ENCODE measurements around the gene ZNF839.
"Not testable (repeated sequence)": the region's sequence is repeated elsewhere in the genome, so short reads cannot be mapped to it uniquely, and the experiment has no call there.

ZNF839 gene

DNA sequence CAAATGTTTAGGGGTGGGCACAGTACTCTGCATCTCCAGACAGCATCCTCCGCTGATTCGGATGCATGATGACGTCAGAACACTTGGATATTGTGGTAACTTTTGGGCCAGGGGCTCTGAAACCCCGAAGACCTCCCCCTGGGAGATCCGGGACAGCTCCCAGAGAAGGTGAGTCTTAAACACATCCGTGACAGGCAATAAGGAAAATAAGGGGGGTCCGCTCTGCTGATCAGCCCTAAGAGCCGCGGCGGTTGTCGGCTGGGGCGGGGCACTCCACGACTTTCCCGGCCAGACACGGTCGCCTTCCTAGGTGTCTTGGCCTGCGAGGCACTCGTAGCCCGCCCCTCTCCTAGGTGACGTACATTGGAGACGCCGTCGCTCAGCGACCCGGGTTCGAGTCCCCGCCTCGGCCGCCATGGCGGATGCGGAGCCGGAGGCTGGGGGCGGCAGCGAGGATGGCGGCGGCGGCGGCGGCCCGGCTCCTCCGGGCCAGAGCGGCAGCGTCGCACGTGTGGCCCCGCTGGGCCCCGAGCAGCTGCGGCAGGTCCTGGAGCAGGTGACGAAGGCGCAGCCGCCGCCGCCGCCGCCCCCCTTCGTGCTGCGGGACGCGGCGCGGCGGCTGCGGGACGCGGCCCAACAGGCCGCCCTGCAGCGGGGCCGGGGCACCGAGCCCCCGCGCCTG lies at the start of gene ZNF839:
ZNF839 (plus strand) TSS at position 396 of the 682 bp plus-strand sequence; CDS start at position 416, 20 bp downstream.
- peak; percentile 91 for DNase-seq (ENCODE audit: low read depth)

DNA sequence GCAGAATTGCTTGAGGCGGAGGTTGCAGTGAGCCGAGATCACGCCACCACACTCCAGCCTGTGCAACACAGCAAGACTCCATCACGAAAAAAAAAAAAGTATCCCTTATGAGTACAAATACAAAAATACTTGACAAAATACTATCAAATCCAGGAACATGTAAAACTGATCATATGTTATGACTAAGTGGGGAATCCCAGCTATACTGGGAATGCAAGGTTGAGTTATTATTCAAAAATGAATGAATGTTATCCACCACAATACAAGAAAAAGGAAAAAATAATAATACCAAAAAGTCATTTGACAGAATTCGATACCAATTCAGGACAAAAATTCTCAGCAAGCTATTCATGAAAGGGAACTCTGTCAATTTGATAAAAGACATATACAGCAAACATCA lies 47.2 kb upstream of the ZNF839 start:
- DNase-seq (ENCODE audit: low read depth): peak; percentile 63

DNA sequence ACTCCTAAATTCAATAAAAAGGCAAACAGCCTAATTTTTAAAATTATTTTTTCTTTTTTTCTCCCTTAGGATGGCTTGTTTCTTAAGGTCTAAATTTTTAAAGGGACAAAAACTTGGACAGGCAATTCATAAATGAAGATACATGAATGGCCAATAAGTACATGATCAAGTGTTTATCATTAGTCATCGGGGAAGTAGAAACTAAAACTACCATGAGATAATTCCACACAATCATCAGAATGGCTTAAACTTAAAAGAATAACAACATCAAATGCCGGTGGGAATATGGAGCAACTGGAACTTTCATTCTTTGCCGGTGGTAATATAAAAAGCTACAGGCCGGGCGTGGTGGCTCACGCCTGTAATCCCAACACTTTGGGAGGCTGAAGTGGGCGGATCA lies 43.7 kb upstream of the ZNF839 start:
- DNase-seq (ENCODE audit: low read depth): no peak

DNA sequence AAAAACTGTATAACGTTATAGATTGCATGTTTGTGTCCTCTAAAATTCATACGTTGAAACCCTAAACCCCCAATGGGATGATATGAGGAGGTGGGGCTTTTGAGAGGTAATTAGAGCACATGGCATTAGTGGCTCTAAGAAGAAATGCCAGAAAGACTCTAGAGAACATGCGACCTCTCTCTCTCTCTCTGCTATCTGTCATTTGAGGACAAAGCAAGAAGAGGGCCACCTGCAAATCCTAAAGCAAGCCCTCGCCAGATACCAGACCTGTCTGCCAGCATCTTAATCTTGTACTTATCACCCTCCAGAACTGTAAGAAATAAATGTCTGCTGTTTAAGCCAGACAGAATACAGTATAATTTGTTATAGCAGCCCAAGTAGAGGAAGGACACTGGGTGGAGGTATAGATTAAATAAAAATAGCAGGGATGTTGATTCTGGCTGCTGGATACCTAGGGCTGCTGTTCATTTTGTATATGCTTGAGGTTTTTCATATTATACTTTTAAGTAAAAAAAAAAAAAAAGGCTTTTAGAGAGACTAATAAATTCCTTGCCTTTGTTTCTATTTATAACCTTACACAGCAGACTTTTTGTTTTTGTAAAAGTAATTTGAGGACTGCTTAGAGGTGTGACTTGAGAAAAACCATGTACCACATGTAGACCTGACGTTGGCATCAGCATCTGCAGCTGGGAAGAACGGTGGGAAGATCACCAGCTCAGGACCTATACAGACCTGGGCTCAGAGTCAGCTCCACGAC lies 41.5 kb upstream of the ZNF839 start:
- DNase-seq (ENCODE audit: low read depth): peak; percentile 52

DNA sequence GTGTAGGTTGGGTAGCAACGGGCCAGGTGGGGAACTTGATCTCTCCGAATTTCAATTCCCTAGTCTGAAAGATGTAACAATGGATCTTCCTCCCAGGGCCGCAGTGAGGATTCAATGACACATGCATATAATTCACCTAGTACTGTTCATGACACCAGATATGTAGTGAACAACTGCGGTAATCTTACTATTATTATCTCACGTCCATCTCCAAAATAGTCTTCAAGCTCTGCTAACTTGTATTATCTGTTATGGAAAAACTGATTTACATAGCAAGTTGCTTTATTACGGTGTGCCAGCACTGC lies 41.0 kb upstream of the ZNF839 start:
- DNase-seq (ENCODE audit: low read depth): no peak

DNA sequence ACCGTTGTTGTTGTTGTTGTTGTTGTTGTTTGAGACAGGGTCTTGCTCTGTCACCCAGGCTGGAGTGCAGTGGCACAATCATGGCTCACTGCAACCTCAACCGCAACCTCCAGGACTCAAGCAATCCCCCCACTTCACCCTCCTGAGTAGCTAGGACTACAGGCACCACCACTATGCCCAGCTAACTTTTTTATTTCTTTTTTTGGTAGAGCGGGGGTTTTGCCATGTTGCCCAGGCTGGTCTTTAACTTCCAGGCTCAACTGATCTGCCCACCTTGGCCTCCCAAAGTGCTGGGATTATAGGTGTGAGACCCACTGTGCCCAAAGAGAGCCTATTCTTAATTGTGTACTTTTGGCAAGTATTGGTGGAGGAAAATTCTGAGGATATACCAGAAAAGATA lies 40.3 kb upstream of the ZNF839 start:
- DNase-seq (ENCODE audit: low read depth): no peak

DNA sequence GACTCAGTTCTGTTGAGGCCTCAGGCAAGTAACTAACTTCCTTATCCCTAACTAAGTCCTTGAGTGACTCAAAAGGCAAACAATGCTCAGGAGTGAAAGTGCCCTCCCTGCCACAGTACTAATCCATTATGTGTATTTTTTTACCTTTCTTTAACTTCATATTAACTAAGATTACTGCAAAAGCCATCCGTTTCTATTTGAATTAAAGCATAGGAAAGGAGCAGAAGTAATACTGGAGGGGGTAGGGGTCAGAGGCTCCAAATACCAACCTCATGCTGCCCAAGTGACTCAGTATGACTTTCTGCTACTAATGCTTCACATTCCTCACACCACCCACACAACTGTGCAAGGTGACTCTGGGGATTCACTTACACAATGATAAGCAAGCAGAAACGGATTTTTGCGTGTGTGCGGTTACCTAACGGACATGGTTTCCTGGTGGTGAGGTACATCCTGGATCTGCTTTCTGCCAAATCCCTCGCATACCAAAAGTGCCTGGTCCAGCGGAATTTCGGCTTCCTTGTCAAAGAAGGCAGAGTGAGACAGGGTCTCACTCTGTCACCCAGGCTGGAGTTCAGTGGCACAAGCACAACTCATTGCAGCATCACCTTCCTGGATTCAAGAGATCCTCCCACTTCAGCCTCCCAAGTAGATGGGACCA lies 39.7 kb upstream of the ZNF839 start:
- DNase-seq (ENCODE audit: low read depth): peak; percentile 98

DNA sequence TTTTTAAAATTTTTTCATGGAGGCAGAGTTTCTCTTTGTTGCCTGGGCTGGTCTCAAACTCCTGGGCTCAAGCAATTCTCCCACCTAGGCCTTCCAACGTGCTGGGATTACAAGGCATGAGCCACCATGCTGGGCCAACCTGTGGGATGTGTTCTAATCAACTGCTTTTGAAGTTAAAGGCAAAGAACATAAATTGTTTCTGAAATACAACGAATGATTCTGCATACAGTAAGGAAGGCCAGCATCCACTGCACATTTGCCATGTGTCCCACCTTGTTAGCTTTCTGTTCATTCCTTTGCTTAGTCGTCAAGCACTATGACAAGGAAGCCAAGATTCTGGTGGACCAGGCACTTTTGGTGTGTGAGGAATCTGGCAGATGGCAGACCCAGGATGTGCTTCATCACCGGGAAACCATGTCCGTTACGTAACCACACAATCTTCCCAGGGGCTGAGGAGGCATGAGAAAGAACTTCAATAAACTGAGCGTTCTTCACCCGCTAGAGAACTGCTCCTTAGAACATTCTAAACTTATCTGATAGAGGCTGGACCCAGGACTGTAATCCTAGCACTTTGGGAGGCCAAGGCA lies 39.1 kb upstream of the ZNF839 start:
- DNase-seq (ENCODE audit: low read depth): peak; percentile 100

DNA sequence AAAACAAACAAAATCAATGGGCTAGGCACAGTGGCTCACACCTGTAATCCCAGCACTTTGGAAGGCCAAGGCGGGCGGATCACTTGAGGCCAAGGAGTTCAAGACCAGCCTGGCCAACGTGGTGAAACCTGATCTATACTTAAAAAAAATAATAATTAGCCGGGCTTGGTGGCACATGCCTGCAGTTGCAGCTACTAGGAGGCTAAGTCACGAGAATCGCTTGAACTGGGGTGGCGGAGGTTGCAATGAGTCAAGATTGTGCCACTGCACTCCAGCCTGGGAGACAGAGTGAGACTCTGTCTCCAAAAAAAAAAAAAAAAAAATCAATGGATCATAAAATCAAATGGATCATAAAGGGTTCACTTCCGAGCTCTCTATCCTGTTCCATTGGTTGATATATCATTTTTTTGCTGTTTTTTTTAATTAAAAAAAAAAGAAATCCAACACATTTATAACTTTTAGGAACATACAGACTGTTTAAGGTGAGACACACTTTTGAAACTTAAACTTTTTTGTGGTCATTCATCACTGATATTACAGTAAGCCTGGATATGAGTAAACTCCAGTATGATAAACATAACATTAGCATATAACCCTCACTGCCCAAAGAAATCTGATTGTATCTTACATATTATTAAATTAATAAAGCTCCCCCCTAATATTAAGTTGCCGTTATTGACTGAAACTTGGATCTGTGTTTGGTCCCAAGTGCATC lies 36.6 kb upstream of the ZNF839 start:
- no peak for DNase-seq (ENCODE audit: low read depth)

DNA sequence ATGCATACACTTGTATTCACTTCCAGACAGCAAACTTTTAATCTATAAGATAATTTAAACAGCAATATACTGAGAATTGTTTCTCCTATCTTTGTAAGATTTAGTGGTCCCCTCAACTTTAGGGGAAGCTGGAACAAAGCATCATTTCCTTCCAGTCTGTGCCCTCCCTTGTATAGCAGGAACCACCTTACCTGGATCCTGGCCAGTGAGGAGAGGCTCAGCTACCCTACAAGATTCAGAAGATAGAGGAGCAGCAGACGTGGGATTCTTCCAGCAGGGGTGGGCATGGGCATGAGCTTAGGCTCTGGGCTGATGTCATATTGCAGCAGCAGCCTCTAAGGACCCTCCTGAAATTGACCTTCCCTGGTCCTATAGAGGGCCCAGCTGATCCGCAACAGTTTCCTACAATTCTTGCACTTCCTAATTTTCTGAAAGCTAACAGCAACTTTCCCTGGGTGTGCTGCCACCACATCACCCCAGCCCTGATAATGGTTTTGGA lies 35.9 kb upstream of the ZNF839 start:
- no peak for DNase-seq (ENCODE audit: low read depth)

DNA sequence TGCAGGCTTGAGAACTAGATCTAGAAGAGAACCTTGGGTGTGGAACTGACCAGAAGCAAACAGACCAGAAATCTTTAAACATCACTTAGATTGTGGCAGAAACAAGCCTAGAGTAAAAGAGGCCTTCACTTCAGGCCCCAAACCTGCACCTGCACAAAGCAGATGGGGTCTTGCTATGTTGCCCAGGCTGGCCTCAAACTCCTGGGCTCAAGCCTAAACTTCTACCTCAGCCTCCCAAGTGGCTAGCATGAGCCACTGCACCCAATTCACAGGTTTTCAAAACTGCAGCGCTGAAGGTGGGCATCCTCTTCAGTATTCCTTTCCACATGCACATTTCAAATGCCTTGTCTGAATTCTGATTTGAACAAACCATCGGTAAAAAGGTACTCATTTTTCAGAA lies 34.4 kb upstream of the ZNF839 start:
- no peak for DNase-seq (ENCODE audit: low read depth)

DNA sequence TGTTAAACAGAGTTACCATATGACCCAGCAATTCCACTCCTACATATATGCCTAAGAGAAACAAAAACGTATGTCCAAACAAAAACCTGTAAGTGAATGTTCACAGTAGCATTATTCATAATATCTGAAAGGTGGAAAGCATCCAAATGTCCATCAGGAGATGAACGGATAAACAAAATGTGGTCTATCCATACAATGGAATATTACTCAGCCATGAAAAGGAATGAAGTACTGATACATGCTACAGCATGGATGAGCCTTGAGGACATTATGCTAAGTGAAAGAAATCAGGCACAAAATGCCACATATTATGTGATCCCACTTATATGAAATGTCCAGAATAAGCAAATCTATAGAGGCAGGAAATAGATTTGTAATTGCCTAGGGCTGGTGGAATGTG lies 31.4 kb upstream of the ZNF839 start:
- DNase-seq (ENCODE audit: low read depth): no peak

DNA sequence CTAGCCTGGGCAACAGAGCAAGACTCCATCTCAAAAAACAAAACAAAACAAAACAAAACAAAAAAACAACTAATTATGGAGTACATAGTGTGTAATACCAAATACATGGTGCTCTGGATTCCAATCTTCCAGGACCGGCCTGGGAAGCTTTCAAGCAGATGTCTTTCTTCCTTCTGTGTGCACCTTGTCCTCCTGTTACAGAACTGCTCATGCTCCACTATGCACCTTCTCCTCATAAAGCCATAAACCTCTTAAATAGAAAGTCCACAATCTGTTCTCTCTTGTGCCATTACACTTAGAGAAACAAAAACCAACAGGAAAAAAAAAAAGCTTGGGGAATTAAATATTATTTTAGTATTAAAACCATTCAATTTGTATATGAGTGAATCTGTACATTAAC lies 27.1 kb upstream of the ZNF839 start:
- DNase-seq (ENCODE audit: low read depth): no peak

DNA sequence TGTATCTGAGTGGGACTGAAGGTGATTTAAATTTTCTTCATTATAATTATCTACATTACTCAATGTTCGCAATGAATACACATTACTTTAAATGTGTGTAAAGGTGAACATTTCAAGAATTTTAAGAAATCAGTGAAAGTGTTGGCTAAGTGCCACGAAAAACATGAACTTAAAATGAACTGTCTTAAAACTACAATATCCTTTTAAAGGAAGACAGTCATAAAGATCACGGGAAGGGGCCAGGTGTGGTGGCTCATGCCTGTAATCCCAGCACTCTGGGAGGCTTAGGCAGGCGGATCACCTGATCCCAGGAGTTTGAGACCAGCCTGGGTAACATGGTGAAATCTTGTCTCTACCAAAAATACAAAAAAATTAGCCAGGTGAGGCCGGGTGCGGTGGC lies 25.8 kb upstream of the ZNF839 start:
- DNase-seq (ENCODE audit: low read depth): peak; percentile 48

DNA sequence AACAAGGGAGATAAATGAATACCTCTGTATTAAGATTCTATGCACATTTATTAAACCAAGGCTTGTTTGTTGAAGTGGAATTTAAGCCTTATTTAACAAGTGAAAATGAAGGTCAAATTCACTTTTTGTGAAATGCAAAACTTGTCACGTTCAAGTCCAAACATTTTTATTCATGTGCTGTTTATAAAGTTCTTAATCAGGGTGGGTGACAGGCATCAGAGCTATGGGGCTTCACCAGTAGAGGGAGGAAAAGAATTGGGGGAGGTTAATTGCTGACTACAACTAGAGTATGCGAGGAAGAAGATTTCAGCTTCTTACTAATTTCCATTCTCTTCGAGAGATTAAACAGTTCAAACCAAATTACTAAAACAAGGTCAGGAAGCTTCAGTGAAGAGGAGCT lies 24.3 kb upstream of the ZNF839 start:
- peak; percentile 46 for DNase-seq (ENCODE audit: low read depth)

DNA sequence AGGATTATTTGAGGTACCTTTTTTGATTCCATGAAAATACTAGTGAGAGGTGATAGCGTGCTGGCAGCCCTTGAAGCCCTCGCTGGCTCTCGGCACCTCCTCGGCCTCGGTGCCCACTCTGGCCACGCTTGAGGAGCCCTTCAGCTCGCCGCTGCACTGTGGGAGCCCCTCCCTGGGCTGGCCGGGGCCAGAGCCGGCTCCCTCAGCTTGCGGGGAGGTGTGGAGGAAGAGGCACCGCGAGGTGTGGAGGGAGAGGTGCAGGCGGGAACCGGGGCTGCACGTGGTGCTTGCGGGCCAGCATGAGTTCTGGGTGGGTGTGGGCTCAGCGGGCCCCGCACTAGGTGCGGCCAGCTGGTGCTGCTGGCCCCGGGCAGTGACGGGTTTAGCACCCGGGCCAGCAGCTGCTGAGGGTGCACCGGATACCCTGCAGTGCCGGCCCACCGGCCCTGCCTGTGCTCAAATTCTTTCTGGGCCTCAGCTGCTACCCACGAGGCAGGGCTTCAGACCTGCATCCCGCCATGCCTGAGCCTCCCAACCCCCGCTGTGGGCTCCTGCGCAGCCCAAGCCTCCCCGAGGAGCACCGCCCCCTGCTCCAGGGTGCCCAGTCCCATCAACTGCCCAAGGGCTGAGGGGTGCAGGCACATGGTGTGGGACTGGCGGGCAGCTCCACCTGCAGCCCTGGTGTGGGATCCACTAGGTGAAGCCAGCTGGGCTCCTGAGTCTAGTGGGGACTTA lies 21.9 kb upstream of the ZNF839 start:
- no peak for DNase-seq (ENCODE audit: low read depth)

DNA sequence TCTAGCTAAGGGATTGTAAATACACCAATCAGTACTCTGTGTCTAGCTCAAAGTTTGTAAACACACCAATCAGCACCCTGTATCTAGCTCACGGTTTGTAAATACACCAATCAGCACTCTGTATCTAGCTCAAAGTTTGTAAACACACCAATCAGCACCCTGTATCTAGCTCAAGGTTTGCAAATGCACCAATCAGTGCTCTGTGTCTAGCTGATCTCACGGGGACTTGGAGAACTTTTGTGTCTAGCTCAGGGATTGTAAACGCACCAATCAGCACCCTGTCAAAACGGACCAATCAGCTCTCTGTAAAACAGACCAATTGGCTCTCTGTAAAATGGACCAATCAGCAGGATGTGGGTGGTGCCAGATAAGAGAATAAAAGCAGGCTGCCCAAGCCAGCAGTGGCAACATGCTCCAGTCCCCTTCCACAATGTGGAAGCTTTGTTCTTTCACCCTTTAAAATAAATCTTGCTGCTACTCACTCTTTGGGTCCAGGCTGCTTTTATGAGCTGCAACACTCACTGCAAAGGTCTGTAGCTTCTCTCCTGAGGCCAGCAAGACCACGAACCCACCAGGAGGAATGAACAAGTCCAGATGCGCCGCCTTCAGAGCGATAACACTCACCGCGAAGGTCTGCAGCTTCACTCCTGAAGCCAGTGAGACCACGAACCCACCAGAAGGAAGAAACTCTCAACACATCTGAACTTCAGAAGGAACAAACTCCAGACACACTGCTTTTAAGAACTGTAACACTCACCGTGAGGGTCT lies 21.1 kb upstream of the ZNF839 start:
- not testable (repeated sequence) for DNase-seq (ENCODE audit: low read depth)

DNA sequence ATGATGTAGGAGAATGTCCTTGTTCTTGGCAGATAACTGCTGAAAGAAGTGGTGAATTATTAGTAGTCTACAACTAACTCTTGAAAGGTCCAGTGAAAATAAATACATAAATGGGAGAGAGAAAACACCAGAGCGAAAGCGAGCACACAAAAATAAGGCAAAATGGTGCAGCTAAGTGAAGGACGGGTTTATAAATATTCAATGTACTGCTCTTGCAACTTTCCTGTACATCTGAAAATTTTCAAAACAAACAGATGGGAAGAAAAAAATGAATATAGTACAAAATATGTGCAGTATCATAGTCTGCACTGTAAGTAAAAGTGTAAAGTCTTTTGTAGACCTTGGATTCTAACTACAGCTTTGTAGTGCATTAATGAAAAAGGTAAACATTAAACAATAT lies 15.9 kb upstream of the ZNF839 start:
- no peak for DNase-seq (ENCODE audit: low read depth)

DNA sequence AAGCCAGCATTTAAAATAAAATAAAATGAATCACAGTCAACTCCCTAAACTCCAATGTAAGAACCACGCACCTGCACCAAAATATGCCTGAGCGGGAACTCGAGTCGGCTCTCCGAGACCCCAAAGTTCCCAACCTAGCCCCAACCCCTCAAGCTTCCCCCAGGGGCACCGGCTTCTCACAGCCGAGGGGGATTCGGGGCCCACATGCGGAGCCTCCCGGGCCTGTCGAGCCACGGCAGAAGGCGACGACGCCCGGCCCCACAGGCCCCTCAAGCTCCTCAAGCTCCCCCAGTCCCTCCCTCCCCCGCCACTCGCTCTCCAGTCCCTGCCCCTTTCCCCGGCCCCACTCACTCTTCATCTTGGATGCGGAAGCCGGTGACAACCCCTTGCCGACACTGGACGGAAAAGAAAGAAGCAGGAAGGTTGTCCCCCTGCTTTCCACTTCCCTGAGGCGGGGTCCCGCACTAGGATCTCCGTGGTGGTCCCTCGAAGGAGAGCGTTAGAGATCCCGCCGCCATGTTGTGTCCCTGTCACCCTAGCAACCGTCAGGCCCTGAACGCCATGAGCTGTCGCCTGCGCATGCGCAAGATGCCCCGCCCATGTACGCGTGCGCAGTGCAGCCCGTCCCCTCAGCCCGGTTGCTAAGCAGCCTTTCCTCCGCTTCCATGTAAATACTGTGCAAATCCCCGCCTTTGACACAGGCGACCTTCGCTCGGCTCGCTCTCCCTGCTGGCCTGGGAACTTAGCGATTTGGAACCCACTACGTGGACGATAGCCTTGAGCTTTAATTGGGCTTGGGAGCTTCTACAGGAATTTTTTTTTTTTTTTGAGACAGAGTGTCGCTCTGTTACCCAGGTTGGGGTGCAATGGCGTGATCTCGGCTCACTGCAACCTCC lies 14.7 kb upstream of the ZNF839 start, which contains the start of gene MOK:
MOK (minus strand) TSS at position 554 of the 896 bp plus-strand sequence; CDS start at position 358, 196 bp downstream.
- DNase-seq (ENCODE audit: low read depth): peak; percentile 97
